Tibial nerve (tissue), 4 donors: ENCODE results near the gene PPP3CB. TPM values are rescaled to one million over a fixed set of nuclear protein-coding genes. Genes with fewer than 3 reads are reported as not detected.
"Not testable (repeated sequence)": the region's sequence is repeated elsewhere in the genome, so short reads cannot be mapped to it uniquely, and the experiment has no call there.

Experiments
- DNase-seq, 2 donors: peaks; one replicate each; pipeline ENCODE4 v3.0.0-alpha.2; 2019; ENCODE audit warnings: low spot score in 2 of 2
- H3K27ac ChIP-seq, 4 donors: fragments of 200-600 bp; sonication (generic) in 3 of 4; one replicate each; pipeline ENCODE4 v1.5.1; 2017 to 2019; ENCODE audit warnings: mild to moderate bottlenecking in 1 of 4
- H3K27me3 ChIP-seq, 2 donors: fragments of 200-600 bp; sonication (generic) in 1 of 2; one replicate each; pipeline versions ENCODE4 v1.5.1 to v1.6.0; 2017 to 2019
- H3K36me3 ChIP-seq, 3 donors: fragments of 200-600 bp; sonication (generic); one replicate each; pipeline ENCODE4 v1.5.1; 2018 to 2019
- H3K4me1 ChIP-seq, 4 donors: fragments of 200-600 bp; sonication (generic) in 3 of 4; one replicate each; pipeline ENCODE4 v1.5.1; 2017 to 2019
- H3K4me3 ChIP-seq, 4 donors: fragments of 200-600 bp; sonication (generic) in 3 of 4; one replicate each; pipeline ENCODE4 v1.5.1; 2017 to 2019; ENCODE audit warnings: mild to moderate bottlenecking in 1 of 4, moderate library complexity in 1 of 4
- H3K9me3 ChIP-seq, 4 donors: fragments of 200-600 bp; sonication (generic) in 3 of 4; one replicate each; pipeline ENCODE4 v1.5.1; 2017 to 2019
- EP300 ChIP-seq, 2 donors: sonication (generic); formaldehyde crosslinking; IDR thresholded peaks; one replicate each; pipeline ENCODE4 v1.6.1; 2017; ENCODE audit warnings: antibody characterized with exemption in 2 of 2, mild to moderate bottlenecking in 1 of 2
- POLR2A ChIP-seq, 2 donors: fragments of 450-650 bp; IDR thresholded peaks; one replicate each; pipeline ENCODE4 v1.6.1; 2017; ENCODE audit warnings: antibody characterized with exemption in 2 of 2, mild to moderate bottlenecking in 2 of 2, moderate library complexity in 2 of 2
- WGBS, 2 donors: methylation state at CpG; one replicate each; pipeline ENCODE4 v1.1.5; 2018; 5-methylcytosine and 5-hydroxymethylcytosine counted together
- total RNA-seq, 4 donors: library from RNA; depleted of rRNA; stranded (reverse); fragments of >200 nt; gene quantifications; one replicate each; pipeline ENCODE4 v1.1.0, GENCODE V29; 2016
- TF ChIP-seq, protein P1 (sequence below), 5 experiments: fragments of 200-600 bp in 3 of 5; fragments of 450-650 bp in 2 of 5; sonication (generic) in 3 of 5; IDR thresholded peaks; one replicate each; pipeline ENCODE4 v1.5.1; 2016 to 2019; ENCODE audit warnings: antibody characterized with exemption in 5 of 5, mild to moderate bottlenecking in 3 of 5, moderate library complexity in 2 of 5

The PPP3CB gene
- total RNA-seq, 4 donors from 2014 or later, result 47.1 to 75.6 (median 68.0) TPM

DNA sequence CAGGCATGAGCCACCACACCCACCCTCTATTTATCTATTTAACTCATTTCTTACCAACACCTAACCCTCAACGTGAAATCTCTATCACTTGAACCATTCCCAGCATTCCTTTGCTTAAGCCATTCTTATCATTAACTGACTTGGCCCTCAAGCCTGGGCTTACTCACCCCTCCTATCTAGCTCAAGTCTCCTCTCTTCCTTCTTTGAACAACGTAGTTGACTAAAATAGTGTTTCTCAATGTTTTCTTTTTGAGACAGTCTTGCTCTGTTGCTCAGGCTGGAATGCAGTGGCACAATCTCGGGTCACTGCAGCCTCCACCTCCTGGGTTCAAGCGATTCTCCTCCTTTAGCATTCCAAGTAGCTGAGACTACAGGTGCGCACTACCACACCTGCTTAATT lies 89.0 kb downstream of the PPP3CB start:
- Histone ChIP-seq H3K36me3 (peaks cover 0 to 11% (median 0%) of the 10 kb centered on the region in 3 donors), H3K4me3 (no peak overlapping the region), H3K27ac (no peak overlapping the region), H3K4me1 (peaks cover 0 to 55% (median 4%) of the 10 kb centered on the region in 4 donors), H3K9me3 (no peaks in the 10 kb centered on the region), H3K27me3 (no peaks in the 10 kb centered on the region)
- TF ChIP-seq POLR2A (IDR thresholded peaks at IDR 0.05) (no peak), EP300 (IDR thresholded peaks at IDR 0.05) (no peak)
- TF ChIP-seq, protein P1, sequence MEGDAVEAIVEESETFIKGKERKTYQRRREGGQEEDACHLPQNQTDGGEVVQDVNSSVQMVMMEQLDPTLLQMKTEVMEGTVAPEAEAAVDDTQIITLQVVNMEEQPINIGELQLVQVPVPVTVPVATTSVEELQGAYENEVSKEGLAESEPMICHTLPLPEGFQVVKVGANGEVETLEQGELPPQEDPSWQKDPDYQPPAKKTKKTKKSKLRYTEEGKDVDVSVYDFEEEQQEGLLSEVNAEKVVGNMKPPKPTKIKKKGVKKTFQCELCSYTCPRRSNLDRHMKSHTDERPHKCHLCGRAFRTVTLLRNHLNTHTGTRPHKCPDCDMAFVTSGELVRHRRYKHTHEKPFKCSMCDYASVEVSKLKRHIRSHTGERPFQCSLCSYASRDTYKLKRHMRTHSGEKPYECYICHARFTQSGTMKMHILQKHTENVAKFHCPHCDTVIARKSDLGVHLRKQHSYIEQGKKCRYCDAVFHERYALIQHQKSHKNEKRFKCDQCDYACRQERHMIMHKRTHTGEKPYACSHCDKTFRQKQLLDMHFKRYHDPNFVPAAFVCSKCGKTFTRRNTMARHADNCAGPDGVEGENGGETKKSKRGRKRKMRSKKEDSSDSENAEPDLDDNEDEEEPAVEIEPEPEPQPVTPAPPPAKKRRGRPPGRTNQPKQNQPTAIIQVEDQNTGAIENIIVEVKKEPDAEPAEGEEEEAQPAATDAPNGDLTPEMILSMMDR (IDR thresholded peaks at IDR 0.05), result no peak
- 82 to 87% methylated on average over 5 of the region's 5 CpGs for WGBS, 2 donors
- no peak for DNase-seq

DNA sequence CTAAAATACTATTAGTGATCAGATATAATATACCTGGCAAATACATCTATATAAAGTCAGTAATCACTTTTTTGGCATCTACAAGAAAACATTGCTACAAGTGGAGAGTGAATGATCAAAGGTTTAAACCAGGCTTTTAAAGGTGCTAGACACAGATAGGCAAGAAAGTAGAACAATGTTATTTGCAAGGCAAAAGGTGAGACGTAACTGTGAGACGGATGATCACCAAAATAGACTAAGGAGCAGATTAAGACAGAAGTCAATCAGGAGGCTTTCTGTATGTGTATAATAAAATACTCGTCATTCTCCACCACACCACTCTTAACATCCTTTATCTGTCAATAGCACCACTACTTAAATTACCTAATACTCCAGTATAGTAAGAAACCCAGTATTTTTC lies 90.3 kb downstream of the PPP3CB start:
- WGBS, 2 donors, result 94 to 95% methylated on average over 3 of the region's 3 CpGs
- Histone ChIP-seq H3K27me3 (no peaks in the 10 kb centered on the region), H3K9me3 (no peaks in the 10 kb centered on the region), H3K4me3 (no peak overlapping the region), H3K36me3 (peaks cover 0 to 11% (median 0%) of the 10 kb centered on the region in 3 donors), H3K4me1 (peaks cover 0 to 52% (median 2%) of the 10 kb centered on the region in 4 donors), H3K27ac (no peak overlapping the region)
- TF ChIP-seq EP300 (IDR thresholded peaks at IDR 0.05), result no peak
- no peak for DNase-seq

DNA sequence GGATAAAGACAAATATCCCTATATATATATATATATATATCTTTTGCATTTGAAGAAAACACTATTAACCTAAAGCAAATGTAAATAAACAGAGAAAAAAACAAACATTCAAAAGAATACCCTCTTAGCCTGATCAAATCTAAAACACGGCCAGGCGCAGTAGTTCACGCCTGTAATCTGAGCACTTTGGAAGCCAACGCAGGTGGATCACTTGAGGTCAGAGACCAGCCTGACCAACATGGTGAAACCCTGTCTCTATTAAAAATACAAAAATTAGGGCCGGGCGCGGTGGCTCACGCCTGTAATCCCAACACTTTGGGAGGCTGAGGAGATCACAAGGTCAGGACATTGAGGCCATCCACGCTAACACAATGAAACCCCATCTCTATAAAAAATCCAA lies 91.1 kb downstream of the PPP3CB start:
- DNase-seq, result no peak
- Histone ChIP-seq H3K9me3 (no peaks in the 10 kb centered on the region), H3K27ac (no peak overlapping the region), H3K27me3 (no peaks in the 10 kb centered on the region), H3K36me3 (peaks cover 0 to 13% (median 0%) of the 10 kb centered on the region in 3 donors), H3K4me1 (peaks cover 0 to 52% (median 0%) of the 10 kb centered on the region in 4 donors), H3K4me3 (no peak overlapping the region)
- TF ChIP-seq, protein P1 (IDR thresholded peaks at IDR 0.05), result no peak
- TF ChIP-seq POLR2A (IDR thresholded peaks at IDR 0.05) (no peak), EP300 (IDR thresholded peaks at IDR 0.05) (no peak)
- WGBS, 2 donors, result 95 to 98% methylated on average over 9 of the region's 9 CpGs

DNA sequence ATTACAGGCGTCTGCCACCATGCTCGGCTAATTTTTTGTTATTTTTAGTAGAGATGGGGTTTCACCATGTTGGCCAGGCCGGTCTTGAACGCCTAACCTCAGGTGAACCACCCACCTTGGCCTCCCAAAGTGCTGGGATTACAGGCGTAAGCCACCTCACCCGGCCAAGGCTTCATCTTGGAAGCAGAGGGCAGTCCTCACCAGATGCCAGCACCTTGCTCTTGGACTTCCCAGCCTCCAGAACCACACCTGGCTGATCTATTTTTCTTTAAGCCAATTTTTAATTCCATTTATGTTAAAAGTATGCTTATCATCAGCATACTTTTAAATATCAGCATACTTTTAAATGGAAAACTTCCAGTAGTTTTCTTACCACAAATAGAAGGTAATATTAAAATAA lies 94.2 kb downstream of the PPP3CB start:
- Histone ChIP-seq H3K36me3 (peaks cover 0 to 32% (median 2%) of the 10 kb centered on the region in 3 donors), H3K4me1 (peaks cover 0 to 29% (median 0%) of the 10 kb centered on the region in 4 donors), H3K27ac (no peak overlapping the region), H3K27me3 (no peaks in the 10 kb centered on the region), H3K4me3 (no peak overlapping the region), H3K9me3 (no peaks in the 10 kb centered on the region)
- no peak for DNase-seq
- WGBS, 2 donors, result 94 to 100% methylated on average over 6 of the region's 6 CpGs
- TF ChIP-seq POLR2A (IDR thresholded peaks at IDR 0.05) (no peak), EP300 (IDR thresholded peaks at IDR 0.05) (no peak)
- TF ChIP-seq, protein P1 (IDR thresholded peaks at IDR 0.05), result no peak

DNA sequence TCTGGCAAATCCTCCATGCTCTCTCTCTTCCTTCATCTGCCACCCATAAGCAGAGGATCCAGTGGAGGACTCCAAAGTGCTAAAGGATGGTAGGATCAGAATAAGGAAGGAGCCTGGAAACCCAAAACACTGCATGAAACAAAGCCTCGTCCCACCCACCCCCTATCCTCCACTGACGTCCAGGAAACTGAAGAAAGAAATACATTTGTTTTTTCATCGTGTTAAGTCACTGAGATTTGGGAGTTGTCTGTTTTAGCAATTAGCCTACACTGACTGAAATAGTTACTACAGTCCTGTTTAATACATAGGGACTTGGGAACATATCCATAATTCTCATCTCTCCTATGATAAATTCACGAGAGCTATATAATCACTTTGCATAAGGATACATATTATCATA lies 96.8 kb downstream of the PPP3CB start:
- peaks cover 0 to 23% (median 0%) of the 10 kb centered on the region in 4 donors for H3K4me1 ChIP-seq
- no peak for TF ChIP-seq POLR2A (IDR thresholded peaks at IDR 0.05)
- TF ChIP-seq, protein P1 (IDR thresholded peaks at IDR 0.05), result no peak
- no peak for TF ChIP-seq EP300 (IDR thresholded peaks at IDR 0.05)
- no peak for DNase-seq
- H3K4me3 ChIP-seq, result no peak overlapping the region
- 57 to 61% methylated on average over 4 of the region's 4 CpGs for WGBS, 2 donors
- H3K9me3 ChIP-seq, result no peaks in the 10 kb centered on the region
- no peaks in the 10 kb centered on the region for H3K27me3 ChIP-seq
- H3K27ac ChIP-seq, result no peak overlapping the region
- H3K36me3 ChIP-seq, result peaks cover 0 to 57% (median 3%) of the 10 kb centered on the region in 3 donors

DNA sequence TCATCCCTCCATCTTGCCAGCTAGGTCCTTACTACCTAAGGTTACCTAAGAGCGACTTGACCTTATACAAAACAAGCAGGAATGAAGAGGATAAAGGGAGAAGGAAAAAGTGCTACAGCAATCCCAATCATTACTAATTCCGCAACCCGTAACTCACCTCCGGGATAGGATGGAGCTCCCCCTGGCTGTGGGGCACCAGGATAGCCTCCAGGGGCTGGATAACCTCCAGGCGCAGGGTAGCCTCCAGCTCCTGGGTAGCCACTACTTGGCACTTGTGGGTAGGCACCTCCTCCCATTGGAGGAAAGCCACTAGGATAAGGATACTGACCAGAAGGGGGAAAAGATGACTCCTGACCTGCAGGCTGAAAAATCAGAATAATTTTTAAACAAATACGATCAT lies 97.8 kb downstream of the PPP3CB start:
- Histone ChIP-seq H3K4me1 (peaks cover 0 to 17% (median 0%) of the 10 kb centered on the region in 4 donors), H3K27ac (no peak overlapping the region), H3K4me3 (no peak overlapping the region), H3K9me3 (no peaks in the 10 kb centered on the region), H3K27me3 (no peaks in the 10 kb centered on the region), H3K36me3 (peaks cover 0 to 61% (median 3%) of the 10 kb centered on the region in 3 donors)
- 93 to 94% methylated on average over 6 of the region's 6 CpGs for WGBS, 2 donors
- no peak for DNase-seq
- TF ChIP-seq, protein P1 (IDR thresholded peaks at IDR 0.05), result no peak
- TF ChIP-seq EP300 (IDR thresholded peaks at IDR 0.05) (no peak), POLR2A (IDR thresholded peaks at IDR 0.05) (no peak)

DNA sequence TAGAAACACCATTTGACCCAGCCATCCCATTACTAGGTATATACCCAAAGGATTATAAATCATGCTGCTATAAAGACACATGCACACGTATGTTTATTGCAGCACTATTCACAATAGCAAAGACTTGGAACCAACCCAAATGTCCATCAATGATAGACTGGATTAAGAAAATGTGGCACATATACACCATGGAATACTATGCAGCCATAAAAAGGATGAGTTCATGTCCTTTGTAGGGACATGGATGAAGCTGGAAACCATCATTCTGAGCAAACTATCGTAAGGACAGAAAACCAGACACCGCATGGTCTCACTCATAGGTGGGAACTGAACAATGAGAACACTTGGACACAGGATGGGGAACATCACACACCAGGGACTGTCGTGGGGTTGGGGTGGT lies 101.5 kb downstream of the PPP3CB start:
- 99 to 100% methylated on average over 3 of the region's 4 CpGs for whole genome bisulfite sequencing, 2 donors
- not testable (repeated sequence) for H3K9me3 ChIP-seq, DNase-seq, H3K27me3 ChIP-seq, H3K4me3 ChIP-seq, H3K27ac ChIP-seq, H3K4me1 ChIP-seq
- H3K36me3 ChIP-seq, result peaks cover 0 to 84% (median 3%) of the 10 kb centered on the region in 3 donors
